ENCODE measurements around the gene PRM2.

Gene PRM2

GRCh38 chr16:11276896-11277593 lies 765 bp upstream of the PRM2 start:
- no peak for DNase-seq (ENCODE audit: extremely low spot score)
- POLR2A ChIA-PET, result no interaction called here
- CTCF ChIA-PET, result no interaction called here
- TF ChIP-seq HDGF (IDR thresholded peaks at IDR 0.05; ENCODE audit: borderline replicate concordance), result no peak
- TF ChIP-seq CTBP1 (IDR thresholded peaks at IDR 0.05; ENCODE audit: borderline replicate concordance), result no peak
- no peak for TF ChIP-seq ELF4 (IDR thresholded peaks at IDR 0.05)
- no peak for TF ChIP-seq ARNT (IDR thresholded peaks at IDR 0.05)
- no peak for TF ChIP-seq ZNF384 (IDR thresholded peaks at IDR 0.05)
- no peak for TF ChIP-seq FOXK2 (IDR thresholded peaks at IDR 0.05)
- TF ChIP-seq TARDBP (IDR thresholded peaks at IDR 0.05), result no peak
- TF ChIP-seq FOXA1 (IDR thresholded peaks at IDR 0.05), result no peak
- TF ChIP-seq BHLHE40 (IDR thresholded peaks at IDR 0.05; ENCODE audit: borderline replicate concordance), result no peak
- TF ChIP-seq, protein P1, sequence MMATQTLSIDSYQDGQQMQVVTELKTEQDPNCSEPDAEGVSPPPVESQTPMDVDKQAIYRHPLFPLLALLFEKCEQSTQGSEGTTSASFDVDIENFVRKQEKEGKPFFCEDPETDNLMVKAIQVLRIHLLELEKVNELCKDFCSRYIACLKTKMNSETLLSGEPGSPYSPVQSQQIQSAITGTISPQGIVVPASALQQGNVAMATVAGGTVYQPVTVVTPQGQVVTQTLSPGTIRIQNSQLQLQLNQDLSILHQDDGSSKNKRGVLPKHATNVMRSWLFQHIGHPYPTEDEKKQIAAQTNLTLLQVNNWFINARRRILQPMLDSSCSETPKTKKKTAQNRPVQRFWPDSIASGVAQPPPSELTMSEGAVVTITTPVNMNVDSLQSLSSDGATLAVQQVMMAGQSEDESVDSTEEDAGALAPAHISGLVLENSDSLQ (IDR thresholded peaks at IDR 0.05), result no peak
- no peak for TF ChIP-seq SUZ12 (IDR thresholded peaks at IDR 0.05)
- TF ChIP-seq SP1 (IDR thresholded peaks at IDR 0.05), result no peak
- no peak for TF ChIP-seq LEF1 (IDR thresholded peaks at IDR 0.05; ENCODE audit: borderline replicate concordance)
- no peak for TF ChIP-seq FOXM1 (IDR thresholded peaks at IDR 0.05; ENCODE audit: borderline replicate concordance)
- TF ChIP-seq NFRKB (IDR thresholded peaks at IDR 0.05), result no peak
- no peak for TF ChIP-seq L3MBTL2 (conservative IDR thresholded peaks at IDR 0.05)

DNA sequence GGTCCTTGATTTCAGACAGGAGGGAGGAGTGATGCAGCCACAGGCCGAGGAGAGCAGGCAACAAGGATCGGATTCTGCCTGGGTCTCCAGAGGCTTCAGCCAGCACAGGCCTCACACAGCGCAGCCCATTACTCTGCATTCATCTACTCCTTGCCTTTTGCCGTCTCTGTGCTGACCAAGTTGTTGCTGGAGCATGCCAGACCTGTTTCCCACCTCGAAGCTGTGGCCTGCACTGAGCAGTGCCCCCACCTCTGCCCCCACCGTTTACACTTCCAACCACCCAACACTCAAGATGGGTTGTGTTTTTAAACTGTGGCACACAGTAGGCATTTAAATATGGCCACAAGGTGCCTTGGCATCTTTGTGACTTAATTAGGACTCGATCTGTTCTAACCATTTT lies 1.3 kb downstream of the PRM2 start:
- ChIA-PET POLR2A (no interaction called here), CTCF (interaction anchor here (0.6 kb wide), 1 partner anchor 349 kb away, joined by 3 read pairs; no protein-coding TSS in a partner anchor)
- no peak for DNase-seq (ENCODE audit: extremely low spot score)
- no peak for TF ChIP-seq FOXK2 (IDR thresholded peaks at IDR 0.05)
- TF ChIP-seq HDGF (IDR thresholded peaks at IDR 0.05; ENCODE audit: borderline replicate concordance), result no peak
- no peak for TF ChIP-seq BHLHE40 (IDR thresholded peaks at IDR 0.05; ENCODE audit: borderline replicate concordance)
- no peak for TF ChIP-seq FOXA1 (IDR thresholded peaks at IDR 0.05)
- TF ChIP-seq TARDBP (IDR thresholded peaks at IDR 0.05), result no peak
- no peak for TF ChIP-seq ARNT (IDR thresholded peaks at IDR 0.05)
- no peak for TF ChIP-seq ZNF384 (IDR thresholded peaks at IDR 0.05)
- no peak for TF ChIP-seq SP1 (IDR thresholded peaks at IDR 0.05)
- no peak for TF ChIP-seq L3MBTL2 (conservative IDR thresholded peaks at IDR 0.05)
- no peak for TF ChIP-seq SUZ12 (IDR thresholded peaks at IDR 0.05)
- TF ChIP-seq ELF4 (IDR thresholded peaks at IDR 0.05), result no peak
- no peak for TF ChIP-seq LEF1 (IDR thresholded peaks at IDR 0.05; ENCODE audit: borderline replicate concordance)
- no peak for TF ChIP-seq FOXM1 (IDR thresholded peaks at IDR 0.05; ENCODE audit: borderline replicate concordance)
- TF ChIP-seq NFRKB (IDR thresholded peaks at IDR 0.05), result no peak
- TF ChIP-seq CTBP1 (IDR thresholded peaks at IDR 0.05; ENCODE audit: borderline replicate concordance), result no peak
- TF ChIP-seq, protein P1 (IDR thresholded peaks at IDR 0.05), result no peak

DNA sequence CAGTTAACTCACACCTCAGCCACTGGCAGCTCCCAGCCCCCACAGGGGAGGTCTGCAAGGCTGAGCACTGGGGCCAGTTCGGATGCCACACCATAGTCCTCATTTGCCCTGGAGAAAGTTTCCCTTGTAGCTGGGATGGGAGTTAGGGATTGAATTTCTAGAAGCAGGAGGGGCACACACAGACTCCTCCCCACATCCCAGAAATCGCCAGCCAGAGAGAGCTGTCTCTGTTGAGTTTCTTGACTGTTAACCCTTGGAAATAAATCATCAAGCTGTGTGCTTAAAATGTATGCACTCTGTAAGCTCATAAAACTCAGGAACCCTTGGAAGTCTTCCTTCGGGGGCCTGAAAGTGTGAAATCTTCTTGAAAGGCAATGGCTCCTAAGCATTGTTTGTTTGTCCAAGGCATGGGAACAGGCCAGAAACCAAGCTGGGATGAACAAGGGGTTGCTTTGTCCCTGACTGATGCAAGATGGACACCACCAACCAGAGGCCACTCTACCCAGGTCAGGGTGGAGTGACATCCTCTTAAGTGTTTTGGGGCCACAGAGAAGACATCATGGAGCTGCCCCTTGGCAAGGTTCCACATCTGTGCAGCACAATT lies 2.5 kb downstream of the PRM2 start:
- TF ChIP-seq, protein P1 (IDR thresholded peaks at IDR 0.05), result peak; percentile 39; the same call in 1 of the 2 replicates
- TF ChIP-seq SP1 (IDR thresholded peaks at IDR 0.05) (no peak), BHLHE40 (IDR thresholded peaks at IDR 0.05; ENCODE audit: borderline replicate concordance) (no peak), ARNT (IDR thresholded peaks at IDR 0.05) (no peak), ELF4 (IDR thresholded peaks at IDR 0.05) (no peak), ZNF384 (IDR thresholded peaks at IDR 0.05) (no peak), FOXM1 (IDR thresholded peaks at IDR 0.05; ENCODE audit: borderline replicate concordance) (no peak), FOXK2 (IDR thresholded peaks at IDR 0.05) (no peak)
- DNase-seq (ENCODE audit: extremely low spot score), result no peak
- ChIA-PET POLR2A (interaction anchor here (2.5 kb wide), 1 partner anchor 18 kb away, joined by 16 read pairs; the partner anchor contains the start of gene SOCS1), CTCF (interaction anchor here (0.8 to 1.0 kb wide), 2 partner anchors 9 to 114 kb away, joined by 3 to 6 read pairs; no protein-coding TSS in a partner anchor)

- no peak for DNase-seq (ENCODE audit: extremely low spot score)
- POLR2A ChIA-PET, result interaction anchor here (2.5 kb wide), 1 partner anchor 17 kb away, joined by 16 read pairs; the partner anchor contains the start of gene SOCS1
- CTCF ChIA-PET, result interaction anchor here (0.8 to 1.0 kb wide), 2 partner anchors 10 to 114 kb away, joined by 3 to 6 read pairs; no protein-coding TSS in a partner anchor
- no peak for TF ChIP-seq NFRKB (IDR thresholded peaks at IDR 0.05)
- TF ChIP-seq FOXA1 (IDR thresholded peaks at IDR 0.05), result no peak
- TF ChIP-seq L3MBTL2 (conservative IDR thresholded peaks at IDR 0.05), result no peak
- no peak for TF ChIP-seq ELF4 (IDR thresholded peaks at IDR 0.05)
- TF ChIP-seq HDGF (IDR thresholded peaks at IDR 0.05; ENCODE audit: borderline replicate concordance), result no peak
- TF ChIP-seq FOXK2 (IDR thresholded peaks at IDR 0.05), result no peak
- no peak for TF ChIP-seq CTBP1 (IDR thresholded peaks at IDR 0.05; ENCODE audit: borderline replicate concordance)
- no peak for TF ChIP-seq ARNT (IDR thresholded peaks at IDR 0.05)
- TF ChIP-seq SUZ12 (IDR thresholded peaks at IDR 0.05), result no peak
- TF ChIP-seq BHLHE40 (IDR thresholded peaks at IDR 0.05; ENCODE audit: borderline replicate concordance), result no peak
- no peak for TF ChIP-seq LEF1 (IDR thresholded peaks at IDR 0.05; ENCODE audit: borderline replicate concordance)
These were observed 3.2 kb downstream of the PRM2 start, which contains the start of gene PRM3 for GRCh38 chr16:11272921-11273720. PRM3 (minus strand) TSS chr16:11273629; CDS start chr16:11273595, 34 bp downstream.

DNA sequence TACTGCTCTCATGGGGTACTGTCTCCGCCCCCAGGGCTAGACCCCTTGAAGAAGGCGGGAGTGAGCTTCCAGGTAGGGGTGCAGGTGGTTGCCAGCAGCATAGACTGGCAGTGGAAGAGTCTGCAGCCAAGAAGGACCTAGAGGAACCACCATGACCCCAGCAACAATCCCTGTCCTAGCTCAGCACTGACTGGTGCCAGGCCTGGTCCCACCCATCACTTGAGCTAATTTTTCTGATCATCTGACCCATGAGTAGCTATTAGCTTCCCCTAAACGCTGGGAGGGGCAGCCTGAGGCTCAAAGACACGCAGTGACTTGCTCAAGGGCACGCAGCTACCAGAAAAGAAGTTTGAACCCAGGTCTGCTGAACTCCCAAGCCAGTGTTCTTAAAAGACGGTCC lies 3.8 kb downstream of the PRM2 start:
- ChIA-PET CTCF (interaction anchor here (0.6 kb wide), 1 partner anchor 20 kb away, joined by 3 read pairs; no protein-coding TSS in a partner anchor), POLR2A (interaction anchor here (2.5 kb wide), 1 partner anchor 17 kb away, joined by 16 read pairs; the partner anchor contains the start of gene SOCS1)
- no peak for DNase-seq (ENCODE audit: extremely low spot score)
- no peak for TF ChIP-seq ELF4 (IDR thresholded peaks at IDR 0.05)
- TF ChIP-seq FOXK2 (IDR thresholded peaks at IDR 0.05), result no peak
- TF ChIP-seq BHLHE40 (IDR thresholded peaks at IDR 0.05; ENCODE audit: borderline replicate concordance), result no peak
- TF ChIP-seq SP1 (IDR thresholded peaks at IDR 0.05), result no peak
- TF ChIP-seq HDGF (IDR thresholded peaks at IDR 0.05; ENCODE audit: borderline replicate concordance), result no peak
- TF ChIP-seq, protein P1 (IDR thresholded peaks at IDR 0.05), result no peak
- TF ChIP-seq SUZ12 (IDR thresholded peaks at IDR 0.05), result no peak
- TF ChIP-seq NFRKB (IDR thresholded peaks at IDR 0.05), result no peak
- TF ChIP-seq ZNF384 (IDR thresholded peaks at IDR 0.05), result no peak
- TF ChIP-seq CTBP1 (IDR thresholded peaks at IDR 0.05; ENCODE audit: borderline replicate concordance), result no peak
- no peak for TF ChIP-seq FOXA1 (IDR thresholded peaks at IDR 0.05)
- no peak for TF ChIP-seq L3MBTL2 (conservative IDR thresholded peaks at IDR 0.05)
- no peak for TF ChIP-seq LEF1 (IDR thresholded peaks at IDR 0.05; ENCODE audit: borderline replicate concordance)
- no peak for TF ChIP-seq ARNT (IDR thresholded peaks at IDR 0.05)
